Liver (tissue), 9 donors: ENCODE results near the gene LRRC2. TPM values are rescaled to one million over a fixed set of nuclear protein-coding genes. Genes with fewer than 3 reads are reported as not detected.

Source experiments
- DNase-seq: peaks from one replicate; pipeline ENCODE4 v3.0.0-alpha.2; 2017; ENCODE audit warnings: low spot score
- H3K27ac ChIP-seq, 2 donors: one replicate each; pipeline ENCODE4 v1.7.0; 2013; ENCODE audit warnings: inconsistent platforms in 2 of 2, low read length in 2 of 2, control low read depth in 1 of 2, low read depth in 1 of 2, mild to moderate bottlenecking in 1 of 2
- H3K27me3 ChIP-seq, 4 donors: one replicate each; pipeline versions ENCODE4 v1.6.1 to v1.7.0; 2013; ENCODE audit warnings: low read length in 3 of 4, inconsistent platforms in 1 of 4, mild to moderate bottlenecking in 1 of 4, moderate library complexity in 1 of 4; ENCODE audit not compliant: control insufficient read depth in 4 of 4, insufficient read depth in 4 of 4
- H3K36me3 ChIP-seq, 4 donors: one replicate each; pipeline versions ENCODE4 v1.6.1 to v1.7.0; 2013; ENCODE audit warnings: low read length in 3 of 4, mild to moderate bottlenecking in 3 of 4, low read depth in 1 of 4, moderate library complexity in 1 of 4; ENCODE audit not compliant: control insufficient read depth in 4 of 4, insufficient read depth in 3 of 4
- H3K4me1 ChIP-seq, 4 donors: one replicate each; pipeline versions ENCODE4 v1.6.1 to v1.7.0; 2013; ENCODE audit warnings: low read length in 3 of 4, mild to moderate bottlenecking in 3 of 4, moderate library complexity in 1 of 4; ENCODE audit not compliant: control insufficient read depth in 4 of 4, insufficient read depth in 4 of 4
- H3K4me3 ChIP-seq, 3 donors: one replicate each; pipeline versions ENCODE4 v1.6.1 to v1.7.0; 2013; ENCODE audit warnings: low read length in 3 of 3, control low read depth in 1 of 3, low read depth in 1 of 3, mild to moderate bottlenecking in 1 of 3
- H3K9ac ChIP-seq, 2 donors: one replicate each; pipeline ENCODE4 v1.7.0; 2013; ENCODE audit warnings: low read length in 2 of 2, mild to moderate bottlenecking in 2 of 2, moderate library complexity in 2 of 2, control low read depth in 1 of 2, low read depth in 1 of 2
- H3K9me3 ChIP-seq, 4 donors: one replicate each; pipeline versions ENCODE4 v1.6.1 to v1.7.0; 2013; ENCODE audit warnings: low read length in 3 of 4; ENCODE audit not compliant: control insufficient read depth in 4 of 4
- ATF3 ChIP-seq: IDR thresholded peaks from 2 replicates; pipeline ENCODE4 v1.6.1; 2016; ENCODE audit warnings: antibody characterized with exemption
- CTCF ChIP-seq: fragments of 150-350 bp; IDR thresholded peaks from 2 replicates; pipeline ENCODE4 v1.5.1; 2017; ENCODE audit warnings: improper control_type of control experiment, low read depth, low read length; ENCODE audit not compliant: missing input control
- FOXA1 ChIP-seq: IDR thresholded peaks from 2 replicates; pipeline ENCODE4 v1.6.1; 2016; ENCODE audit warnings: antibody characterized with exemption
- FOXA2 ChIP-seq: IDR thresholded peaks from 2 replicates; pipeline ENCODE4 v1.6.1; 2016; ENCODE audit warnings: antibody characterized with exemption
- GABPA ChIP-seq, 2 donors: IDR thresholded peaks in 1 of 2; conservative IDR thresholded peaks in 1 of 2; 2 replicates each; pipeline ENCODE4 v1.6.1; 2016; ENCODE audit warnings: antibody characterized with exemption in 2 of 2, mild to moderate bottlenecking in 1 of 2, moderate library complexity in 1 of 2
- HNF4A ChIP-seq, 2 donors: conservative IDR thresholded peaks; 2 replicates each; pipeline ENCODE4 v1.6.1; 2016; ENCODE audit warnings: antibody characterized with exemption in 2 of 2, mild to moderate bottlenecking in 2 of 2
- HNF4G ChIP-seq: IDR thresholded peaks from 2 replicates; pipeline ENCODE4 v1.6.1; 2016; ENCODE audit warnings: antibody characterized with exemption
- JUND ChIP-seq, 2 donors: IDR thresholded peaks; 2 replicates each; pipeline ENCODE4 v1.6.1; 2016; ENCODE audit warnings: antibody characterized with exemption in 2 of 2
- MAX ChIP-seq: IDR thresholded peaks from 2 replicates; pipeline ENCODE4 v1.6.1; 2016; ENCODE audit warnings: antibody characterized with exemption
- NR2F2 ChIP-seq: IDR thresholded peaks from 2 replicates; pipeline ENCODE4 v1.6.1; 2016; ENCODE audit warnings: antibody characterized with exemption
- RAD21 ChIP-seq, 2 donors: IDR thresholded peaks; 2 replicates each; pipeline ENCODE4 v1.6.1; 2016; ENCODE audit warnings: antibody characterized with exemption in 2 of 2, mild to moderate bottlenecking in 2 of 2
- REST ChIP-seq: IDR thresholded peaks from 2 replicates; pipeline ENCODE4 v1.6.1; 2016; ENCODE audit warnings: antibody characterized with exemption, mild to moderate bottlenecking
- RXRA ChIP-seq, 2 donors: IDR thresholded peaks; 2 replicates each; pipeline ENCODE4 v1.6.1; 2017 to 2018; ENCODE audit warnings: antibody characterized with exemption in 2 of 2, mild to moderate bottlenecking in 1 of 2
- SP1 ChIP-seq: IDR thresholded peaks from 2 replicates; pipeline ENCODE4 v1.6.1; 2018; ENCODE audit warnings: antibody characterized with exemption, mild to moderate bottlenecking
- TAF1 ChIP-seq: conservative IDR thresholded peaks from 2 replicates; pipeline ENCODE4 v1.6.1; 2016; ENCODE audit warnings: antibody characterized with exemption, mild to moderate bottlenecking
- YY1 ChIP-seq: IDR thresholded peaks from 2 replicates; pipeline ENCODE4 v1.6.1; 2016; ENCODE audit warnings: antibody characterized with exemption, mild to moderate bottlenecking
- ZBTB33 ChIP-seq: IDR thresholded peaks from 2 replicates; pipeline ENCODE4 v1.6.1; 2016; ENCODE audit warnings: antibody characterized with exemption
- WGBS: extraction: QIAGEN DNeasy Blood & Tissue Kit; methylation state at CpG from one replicate; pipeline ENCODE4 v1.1.7; 2013; 5-methylcytosine and 5-hydroxymethylcytosine counted together
- polyA plus RNA-seq, 2 donors: library from polyadenylated mRNA; stranded (reverse) in 1 of 2; unstranded in 1 of 2; fragments of 200-250 nt in 1 of 2; fragments of >200 nt in 1 of 2; fragmentation: Nextera tagmentation in 1 of 2; extraction: Ambion mirVana in 1 of 2; gene quantifications; one replicate each; pipeline versions ENCODE4 v1.2.1 to v1.2.3, GENCODE V29; 2013 to 2015
- total RNA-seq, 2 donors: library from RNA; depleted of rRNA; stranded (reverse); fragments of >200 nt; gene quantifications; one replicate each; pipeline ENCODE4 v1.2.3, GENCODE V29; 2014
- donor health status: healthy.
- donor health status: healthy.
- donor health status: healthy.
- donor health status: healthy.
- donor health status: healthy.

Gene LRRC2
- total and polyA plus RNA-seq, 4 donors: 0.93 to 7.6 (median 4.2) TPM

- Histone ChIP-seq H3K9me3 (no peaks in the 10 kb centered on the region), H3K27ac (no peak overlapping the region), H3K27me3 (no peaks in the 10 kb centered on the region), H3K4me1 (no peaks in the 10 kb centered on the region), H3K36me3 (peaks cover 0 to 3% (median 0%) of the 10 kb centered on the region in 4 donors), H3K9ac (no peak overlapping the region), H3K4me3 (no peak overlapping the region)
- 96% methylated on average over 4 of the region's 4 CpGs for WGBS
- DNase-seq: no peak
- no peak for TF ChIP-seq RXRA (IDR thresholded peaks at IDR 0.05)
- no peak for TF ChIP-seq TAF1
- TF ChIP-seq CTCF: no peak
- TF ChIP-seq RAD21 (IDR thresholded peaks at IDR 0.05): no peak
- no peak for TF ChIP-seq NR2F2
- no peak for TF ChIP-seq HNF4G
- no peak for TF ChIP-seq FOXA1
- TF ChIP-seq HNF4A (conservative IDR thresholded peaks at IDR 0.05): no peak
- TF ChIP-seq MAX: no peak
- no peak for TF ChIP-seq SP1
- TF ChIP-seq FOXA2: no peak
- no peak for TF ChIP-seq GABPA (IDR thresholded peaks at IDR 0.05 in 1 of 2, conservative IDR thresholded peaks at IDR 0.05 in 1 of 2)
- TF ChIP-seq YY1: no peak
- TF ChIP-seq ATF3: no peak
- no peak for TF ChIP-seq REST
These were observed 57.1 kb downstream of the LRRC2 start for GRCh38 chr3:46508850-46509591.

GRCh38 chr3:46506526-46506925, 59.6 kb downstream of the LRRC2 start:
- H3K4me3 ChIP-seq: no peak overlapping the region
- H3K4me1 ChIP-seq: peaks cover 9 to 14% (median 12%) of the 10 kb centered on the region in 4 donors
- no peaks in the 10 kb centered on the region for H3K27me3 ChIP-seq
- WGBS: 89% methylated on average over 3 of the region's 3 CpGs
- peaks cover 0 to 3% (median 0%) of the 10 kb centered on the region in 4 donors for H3K36me3 ChIP-seq
- H3K9ac ChIP-seq: no peak overlapping the region
- DNase-seq: no peak
- no peak overlapping the region for H3K27ac ChIP-seq
- H3K9me3 ChIP-seq: no peaks in the 10 kb centered on the region
- TF ChIP-seq YY1: no peak
- TF ChIP-seq HNF4A (conservative IDR thresholded peaks at IDR 0.05): no peak
- no peak for TF ChIP-seq HNF4G
- TF ChIP-seq NR2F2: no peak
- TF ChIP-seq MAX: no peak
- no peak for TF ChIP-seq CTCF
- TF ChIP-seq ZBTB33: no peak
- no peak for TF ChIP-seq ATF3
- TF ChIP-seq JUND (IDR thresholded peaks at IDR 0.05): no peak
- no peak for TF ChIP-seq GABPA (IDR thresholded peaks at IDR 0.05 in 1 of 2, conservative IDR thresholded peaks at IDR 0.05 in 1 of 2)
- no peak for TF ChIP-seq SP1
- no peak for TF ChIP-seq FOXA2
- no peak for TF ChIP-seq RAD21 (IDR thresholded peaks at IDR 0.05)
- TF ChIP-seq FOXA1: no peak
